K562 (cell line): ENCODE measurements around the gene SLC38A10.

Experiments
- CHD4 ChIP-seq: fragments of 200-600 bp; sonication (generic); IDR thresholded peaks from 3 replicates; pipeline ENCODE4 v1.6.1; 2012; ENCODE audit warnings: low read depth, mild to moderate bottlenecking, mixed read lengths, low read length, inconsistent platforms; ENCODE audit not compliant: insufficient read depth, insufficient replicate concordance, poor library complexity, severe bottlenecking
- CTCF ChIP-seq, 3 experiments: IDR thresholded peaks in 2 of 3; conservative IDR thresholded peaks in 1 of 3; 2 replicates each; pipeline ENCODE4 v1.5.1; 2011 to 2012; ENCODE audit warnings: low read length in 3 of 3, mild to moderate bottlenecking in 3 of 3, control low read depth in 2 of 3, improper control_type of control experiment in 1 of 3, inconsistent platforms in 1 of 3, low read depth in 1 of 3, mixed read lengths in 1 of 3, moderate library complexity in 1 of 3; ENCODE audit not compliant: insufficient read depth in 2 of 3
- EP300 ChIP-seq: IDR thresholded peaks from 2 replicates; pipeline ENCODE4 v1.6.1; 2012; ENCODE audit warnings: low read length, improper control_type of control experiment
- EZH2 ChIP-seq: IDR thresholded peaks from 2 replicates; pipeline ENCODE4 v1.6.1; 2012; ENCODE audit warnings: low read depth, mild to moderate bottlenecking, inconsistent platforms, low read length, borderline replicate concordance
- GATA2 ChIP-seq: sonication (generic); formaldehyde crosslinking; IDR thresholded peaks from 2 replicates; pipeline ENCODE4 v1.4.0; 2020; ENCODE audit warnings: mild to moderate bottlenecking, missing genetic modification reagents
- MEF2A ChIP-seq: IDR thresholded peaks from 2 replicates; pipeline ENCODE4 v1.6.1; 2011; ENCODE audit warnings: low read depth, mild to moderate bottlenecking, low read length, moderate library complexity; ENCODE audit not compliant: control insufficient read depth
- POLR2A ChIP-seq: fragments of 450-650 bp; conservative IDR thresholded peaks from 2 replicates; pipeline ENCODE4 v1.6.1; 2016
- POLR2AphosphoS5 ChIP-seq: IDR thresholded peaks from 2 replicates; pipeline ENCODE4 v1.6.1; 2011; ENCODE audit warnings: mild to moderate bottlenecking, low read depth, low read length, moderate library complexity; ENCODE audit not compliant: control insufficient read depth, insufficient read depth
- PREB ChIP-seq: sonication (generic); formaldehyde crosslinking; IDR thresholded peaks from 2 replicates; pipeline ENCODE4 v1.8.1; 2023; ENCODE audit warnings: mild to moderate bottlenecking, missing genetic modification reagents
- SIX5 ChIP-seq, 2 experiments: IDR thresholded peaks; 2 replicates each; pipeline ENCODE4 v1.6.1; 2011; ENCODE audit warnings: low read length in 2 of 2, borderline replicate concordance in 1 of 2, low read depth in 1 of 2, mild to moderate bottlenecking in 1 of 2, moderate library complexity in 1 of 2; ENCODE audit not compliant: insufficient read depth in 1 of 2
- TF ChIP-seq, protein P1 (sequence below): sonication (generic); formaldehyde crosslinking; IDR thresholded peaks from 2 replicates; pipeline ENCODE4 v1.9.0; 2022; ENCODE audit warnings: mild to moderate bottlenecking, missing genetic modification reagents
- TF ChIP-seq, protein P2 (sequence below): fragments of 200-800 bp; sonication (Bioruptor generic); IDR thresholded peaks from 2 replicates; pipeline ENCODE4 v1.6.1; 2017; ENCODE audit warnings: missing genetic modification characterization, missing compliant biosample characterization

- TF ChIP-seq GATA2 (CRISPR knock-in tag) (no peak), CHD4 (no peak), PREB (CRISPR knock-in tag) (no peak), SIX5 (IDR thresholded peaks at IDR 0.05; ENCODE audit: borderline replicate concordance in 1 of 2, insufficient read depth in 1 of 2, low read depth in 1 of 2, low read length in 2 of 2) (no peak), POLR2A (no peak), POLR2AphosphoS5 (no peak), EZH2 (no peak), MEF2A (no peak), EP300 (no peak), CTCF (IDR thresholded peaks at IDR 0.05 in 2 of 3, conservative IDR thresholded peaks at IDR 0.05 in 1 of 3; ENCODE audit: insufficient read depth in 2 of 3, low read depth in 1 of 3, low read length in 3 of 3) (no peak)
- TF ChIP-seq, protein P1, sequence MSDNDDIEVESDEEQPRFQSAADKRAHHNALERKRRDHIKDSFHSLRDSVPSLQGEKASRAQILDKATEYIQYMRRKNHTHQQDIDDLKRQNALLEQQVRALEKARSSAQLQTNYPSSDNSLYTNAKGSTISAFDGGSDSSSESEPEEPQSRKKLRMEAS (CRISPR knock-in tag), result 0 out of 2 replicates have a peak, but pooled peaks have one; percentile 58
- TF ChIP-seq, protein P2, sequence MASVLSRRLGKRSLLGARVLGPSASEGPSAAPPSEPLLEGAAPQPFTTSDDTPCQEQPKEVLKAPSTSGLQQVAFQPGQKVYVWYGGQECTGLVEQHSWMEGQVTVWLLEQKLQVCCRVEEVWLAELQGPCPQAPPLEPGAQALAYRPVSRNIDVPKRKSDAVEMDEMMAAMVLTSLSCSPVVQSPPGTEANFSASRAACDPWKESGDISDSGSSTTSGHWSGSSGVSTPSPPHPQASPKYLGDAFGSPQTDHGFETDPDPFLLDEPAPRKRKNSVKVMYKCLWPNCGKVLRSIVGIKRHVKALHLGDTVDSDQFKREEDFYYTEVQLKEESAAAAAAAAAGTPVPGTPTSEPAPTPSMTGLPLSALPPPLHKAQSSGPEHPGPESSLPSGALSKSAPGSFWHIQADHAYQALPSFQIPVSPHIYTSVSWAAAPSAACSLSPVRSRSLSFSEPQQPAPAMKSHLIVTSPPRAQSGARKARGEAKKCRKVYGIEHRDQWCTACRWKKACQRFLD (CRISPR knock-in tag), result 0 out of 2 replicates have a peak, but pooled peaks have one; percentile 14
Measured at GRCh38 chr17:81239714-81240555, 55.2 kb downstream of the SLC38A10 start.
